Measurements from ENCODE around the gene USP51.
"Not testable (repeated sequence)": the region's sequence is repeated elsewhere in the genome, so short reads cannot be mapped to it uniquely, and the experiment has no call there.

USP51 gene

GRCh38 chrX:55488006-55488592 is 1.5 kb downstream of the USP51 start:
- TF ChIP-seq GATA1 (IDR thresholded peaks at IDR 0.05; ENCODE audit: low read depth, low read length) (no peak), POLR2A (IDR thresholded peaks at IDR 0.05; ENCODE audit: low read length) (no peak)
- DNase-seq, result peak in 1 of 2 experiments; percentile 33

DNA sequence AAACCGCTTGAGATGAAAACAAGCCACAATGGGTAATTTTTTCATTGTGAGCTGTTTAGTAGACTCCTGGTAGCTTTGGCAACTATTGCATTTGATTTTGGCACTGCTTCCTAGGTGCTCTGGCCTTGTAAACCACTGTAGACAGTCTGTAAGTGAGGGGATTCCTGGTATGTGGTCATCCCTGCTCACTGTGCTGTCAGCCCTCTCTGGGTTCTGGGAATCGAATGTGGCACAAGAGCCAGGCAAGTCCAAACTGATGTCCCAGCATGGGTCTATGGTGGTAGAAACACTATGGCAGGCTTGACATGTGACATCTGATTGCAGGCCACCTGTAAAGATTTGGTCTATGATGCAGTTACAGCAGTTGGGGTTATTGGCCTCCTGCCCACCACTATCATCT is 2.5 kb downstream of the USP51 start:
- DNase-seq, result no peak
- TF ChIP-seq GATA1 (IDR thresholded peaks at IDR 0.05; ENCODE audit: low read depth, low read length), result no peak
- TF ChIP-seq POLR2A (IDR thresholded peaks at IDR 0.05; ENCODE audit: low read length), result no peak

DNA sequence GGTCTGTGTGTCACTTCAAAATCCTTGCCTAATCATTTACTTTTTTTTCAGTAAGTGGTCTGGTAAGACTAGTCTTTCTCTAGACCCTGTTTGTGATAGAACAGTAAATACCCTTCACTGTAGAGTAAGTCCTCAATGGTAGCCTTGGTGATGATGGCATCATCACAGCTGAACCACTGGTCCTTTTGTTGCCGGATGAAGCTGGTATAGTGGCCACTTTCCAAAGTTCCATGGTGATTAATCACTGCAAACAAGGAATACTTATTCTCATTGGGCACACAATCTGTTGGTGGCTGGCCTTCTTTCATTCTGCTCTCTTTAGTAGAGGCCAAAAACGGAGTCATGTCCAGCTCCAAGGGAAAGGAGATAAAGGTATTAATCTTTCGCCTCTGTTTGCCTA is 2.9 kb downstream of the USP51 start:
- no peak for DNase-seq
- TF ChIP-seq POLR2A (IDR thresholded peaks at IDR 0.05; ENCODE audit: low read length), result no peak
- no peak for TF ChIP-seq GATA1 (IDR thresholded peaks at IDR 0.05; ENCODE audit: low read depth, low read length)

DNA sequence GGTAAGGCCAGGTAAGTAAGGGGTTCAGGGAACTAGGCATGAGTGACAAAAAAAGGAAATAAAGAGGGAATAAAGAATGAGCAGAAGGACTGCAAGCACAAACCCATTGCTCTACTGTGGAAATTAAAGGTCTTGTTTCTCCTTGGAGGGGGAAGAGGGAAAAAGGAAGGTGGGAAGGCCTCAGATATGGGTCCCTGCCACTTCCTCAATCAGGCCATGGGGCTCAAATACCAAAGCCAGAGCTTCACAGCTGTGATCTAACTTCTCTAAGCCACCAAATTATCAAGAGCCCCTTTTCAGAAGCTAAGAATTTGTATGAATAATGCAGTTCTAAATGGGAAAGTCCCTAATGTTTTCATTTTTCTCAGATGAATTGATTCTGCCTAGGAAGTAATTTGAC is 4.7 kb downstream of the USP51 start:
- DNase-seq, result no peak
- TF ChIP-seq GATA1 (IDR thresholded peaks at IDR 0.05; ENCODE audit: low read depth, low read length) (no peak), POLR2A (IDR thresholded peaks at IDR 0.05; ENCODE audit: low read length) (no peak)

GRCh38 chrX:55480390-55481062 is 9.1 kb downstream of the USP51 start:
- peak; percentile 27 to 65 for DNase-seq

DNA sequence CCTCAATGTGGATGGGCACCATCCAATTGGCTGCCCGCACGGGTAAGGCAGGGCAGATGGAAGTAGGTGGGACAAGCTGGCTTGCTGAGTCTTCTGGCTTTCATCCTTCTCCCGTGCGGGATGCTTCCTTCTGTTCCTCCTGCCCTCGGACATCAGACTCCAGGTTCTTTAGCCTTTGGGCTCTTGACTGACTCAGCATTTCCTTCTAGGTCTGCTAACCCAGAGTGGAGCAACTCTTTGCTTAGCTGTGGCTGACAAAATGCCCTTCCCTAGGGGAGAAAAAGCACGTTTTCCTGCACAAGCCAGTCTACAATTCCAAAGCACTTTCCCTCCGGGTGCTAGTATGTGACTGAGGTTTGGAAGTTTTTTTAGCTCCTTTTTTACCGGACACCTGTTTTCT is 9.7 kb downstream of the USP51 start:
- DNase-seq, result not testable (repeated sequence)

More at GRCh38 chrX:55480390-55481062, 9.1 kb downstream of the USP51 start:
- no peak for TF ChIP-seq GATA1 (IDR thresholded peaks at IDR 0.05; ENCODE audit: low read depth, low read length)
- TF ChIP-seq POLR2A (IDR thresholded peaks at IDR 0.05; ENCODE audit: low read length), result no peak

DNA sequence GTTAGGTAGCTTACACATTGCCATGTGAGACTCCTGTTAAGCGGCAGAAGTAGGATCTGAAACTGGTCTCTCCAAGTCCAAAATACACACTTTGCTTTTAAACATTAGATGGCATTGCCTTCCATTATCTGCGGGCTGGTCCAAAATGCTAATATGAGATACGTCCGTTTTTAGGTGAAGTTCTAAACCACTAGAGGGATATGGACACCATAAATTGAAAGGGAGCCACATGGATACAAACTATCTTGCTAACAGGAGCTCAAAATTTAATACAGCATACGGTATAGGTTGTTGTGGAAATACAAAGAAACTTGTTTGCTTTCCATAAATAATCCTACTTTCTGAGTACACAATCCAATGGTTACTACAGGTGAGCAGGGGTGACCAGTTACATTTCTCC is 23.9 kb downstream of the USP51 start:
- DNase-seq, result not testable (repeated sequence)

GRCh38 chrX:55465108-55465507 is 24.5 kb downstream of the USP51 start:
- DNase-seq, result not testable (repeated sequence)

DNA sequence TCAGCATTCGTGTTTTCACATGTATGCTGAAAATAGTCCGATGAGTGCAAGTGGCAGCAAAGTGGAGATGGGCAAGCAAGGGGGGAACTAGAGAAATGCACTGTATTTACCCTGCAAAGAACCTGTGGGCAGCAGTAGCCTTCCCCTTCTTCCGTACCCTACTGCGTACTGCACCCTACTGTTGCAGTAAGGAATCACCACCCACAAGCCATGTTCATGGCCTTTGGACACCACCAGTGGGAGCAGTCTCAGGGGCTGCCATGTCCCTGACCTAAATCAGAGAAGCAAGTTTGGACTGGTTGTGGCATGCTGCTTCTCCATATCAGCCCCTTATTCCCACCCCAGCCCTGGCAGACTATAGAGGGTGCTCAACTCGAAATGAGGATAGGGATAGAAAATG is 25.6 kb downstream of the USP51 start:
- not testable (repeated sequence) for DNase-seq

DNA sequence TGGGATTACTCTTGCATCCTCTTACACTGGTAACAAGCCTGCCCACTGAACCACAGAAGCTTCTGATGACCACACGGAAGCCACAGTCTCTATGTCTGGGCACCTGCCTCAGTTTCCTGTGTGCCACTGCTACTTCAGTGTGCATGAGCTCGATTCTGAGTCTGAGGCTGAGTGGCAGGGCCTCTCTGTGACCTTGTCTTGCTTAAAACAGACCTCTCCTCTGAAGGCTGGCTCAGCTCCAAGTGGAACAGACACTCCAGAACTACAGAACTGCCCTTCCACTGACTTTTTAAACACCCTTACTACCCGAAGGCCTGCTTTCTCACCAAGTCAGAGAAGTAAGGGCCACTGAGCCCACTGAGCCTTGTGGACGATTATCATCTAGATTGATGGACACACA is 29.7 kb downstream of the USP51 start:
- DNase-seq, result not testable (repeated sequence)

DNA sequence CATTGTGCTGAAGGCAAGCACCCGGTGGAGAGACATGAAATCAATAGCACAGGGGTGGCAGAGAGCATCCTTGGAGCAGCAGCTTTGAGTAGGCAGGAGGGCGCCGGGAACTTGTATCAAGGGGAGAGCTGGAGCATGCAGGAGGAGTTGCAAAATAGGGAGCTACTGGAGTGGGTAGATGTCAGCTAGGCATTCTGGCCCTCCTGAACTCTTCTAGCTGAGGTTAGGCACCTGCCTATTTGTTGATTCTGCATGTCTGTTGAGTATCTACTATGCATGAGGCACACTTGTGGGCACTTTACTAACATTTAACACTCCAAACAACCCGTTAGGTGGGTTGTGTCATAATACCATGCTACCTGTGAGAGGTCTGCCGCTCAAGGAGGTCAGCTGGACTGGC is 30.2 kb downstream of the USP51 start:
- DNase-seq, result not testable (repeated sequence)

- DNase-seq, result not testable (repeated sequence)
Observed at GRCh38 chrX:55455708-55456107, 33.9 kb downstream of the USP51 start.

GRCh38 chrX:55452833-55453124 is 36.9 kb downstream of the USP51 start:
- peak in 1 of 2 experiments; percentile 19 for DNase-seq
- TF ChIP-seq POLR2A (IDR thresholded peaks at IDR 0.05; ENCODE audit: low read length) (no peak), GATA1 (IDR thresholded peaks at IDR 0.05; ENCODE audit: low read depth, low read length) (no peak)

GRCh38 chrX:55451990-55452832 is 37.4 kb downstream of the USP51 start, which contains the start of gene MAGEH1:
Gene MAGEH1 (plus strand): TSS chrX:55452127. CDS start chrX:55452375, 248 bp downstream.
- TF ChIP-seq POLR2A (IDR thresholded peaks at IDR 0.05; ENCODE audit: low read length), result peak; percentile 46
- no peak for TF ChIP-seq GATA1 (IDR thresholded peaks at IDR 0.05; ENCODE audit: low read depth, low read length)
- peak; percentile 76 to 79 for DNase-seq

- TF ChIP-seq GATA1 (IDR thresholded peaks at IDR 0.05; ENCODE audit: low read depth, low read length) (no peak), POLR2A (IDR thresholded peaks at IDR 0.05; ENCODE audit: low read length) (no peak)
- no peak for DNase-seq
Observed at GRCh38 chrX:55451626-55451989, 38.0 kb downstream of the USP51 start.

- DNase-seq, result no peak
- TF ChIP-seq GATA1 (IDR thresholded peaks at IDR 0.05; ENCODE audit: low read depth, low read length) (no peak), POLR2A (IDR thresholded peaks at IDR 0.05; ENCODE audit: low read length) (no peak)
Observed at GRCh38 chrX:55451141-55451540, 38.5 kb downstream of the USP51 start.
